Tibial artery (tissue), 4 donors: ENCODE data around the gene UTP20.
A peak's percentile ranks its signal among the peaks of the same experiment; 100 is the strongest.
"Not testable (repeated sequence)": the region's sequence is repeated elsewhere in the genome, so short reads cannot be mapped to it uniquely, and the experiment has no call there.

Experiments used
- DNase-seq, 2 donors: peaks; one replicate each; pipeline ENCODE4 v3.0.0-alpha.2; 2019
- H3K27ac ChIP-seq, 2 donors: fragments of 200-600 bp; sonication (generic) in 1 of 2; 1 replicate in 1 of 2; 2 replicates in 1 of 2; pipeline ENCODE4 v1.5.1; 2018 to 2019; ENCODE audit warnings: mild to moderate bottlenecking in 1 of 2
- H3K27me3 ChIP-seq, 2 donors: fragments of 200-600 bp; sonication (generic) in 1 of 2; one replicate each; pipeline versions ENCODE4 v1.5.1 to v1.6.0; 2016 to 2019
- H3K36me3 ChIP-seq, 3 donors: fragments of 200-600 bp; sonication (generic) in 2 of 3; one replicate each; pipeline ENCODE4 v1.5.1; 2016 to 2019; ENCODE audit warnings: mild to moderate bottlenecking in 2 of 3
- H3K4me1 ChIP-seq, 4 donors: fragments of 200-600 bp; sonication (generic) in 2 of 4; 1 replicate in 3 of 4; 2 replicates in 1 of 4; pipeline ENCODE4 v1.5.1; 2016 to 2019
- H3K4me3 ChIP-seq, 2 donors: fragments of 200-600 bp; sonication (generic) in 1 of 2; 1 replicate in 1 of 2; 2 replicates in 1 of 2; pipeline ENCODE4 v1.5.1; 2018 to 2019; ENCODE audit warnings: mild to moderate bottlenecking in 2 of 2
- H3K9me3 ChIP-seq, 3 donors: fragments of 200-600 bp; sonication (generic) in 1 of 3; one replicate each; pipeline ENCODE4 v1.5.1; 2016 to 2019
- intact Hi-C: fragments of 100-400 bp; cut with DNase I; formaldehyde crosslinking; loops from one replicate; pipeline ENCODE4 v1.15.0; 2023; ENCODE audit warnings: low total_unique reads
- TF ChIP-seq, protein P1 (sequence below), 2 experiments: fragments of 200-600 bp in 1 of 2; fragments of 450-650 bp in 1 of 2; IDR thresholded peaks; one replicate each; pipeline ENCODE4 v1.5.1; 2017 to 2019; ENCODE audit warnings: antibody characterized with exemption in 2 of 2, mild to moderate bottlenecking in 1 of 2, moderate library complexity in 1 of 2

The UTP20 gene

DNA sequence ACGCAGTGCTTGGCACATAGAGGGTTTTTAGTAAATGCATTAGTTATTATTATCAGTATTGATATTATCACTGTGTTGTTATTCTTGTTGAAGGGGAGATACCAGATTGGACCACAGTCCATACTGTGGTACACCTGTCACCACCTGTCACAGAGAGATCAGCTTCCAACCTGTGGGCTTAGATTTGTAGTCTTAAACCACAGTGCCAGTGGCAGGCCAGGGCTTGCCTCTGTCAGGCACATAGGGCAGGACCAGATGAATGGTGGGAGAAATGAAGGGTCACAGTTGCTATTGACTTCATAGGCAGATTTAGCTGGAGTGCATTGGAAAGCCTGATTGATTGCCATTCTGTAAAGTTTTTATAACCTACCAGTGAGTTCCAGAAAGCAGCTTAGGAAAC, 92.5 kb downstream of the UTP20 start:
- no peak overlapping the region for H3K4me3 ChIP-seq
- no peaks in the 10 kb centered on the region for H3K27me3 ChIP-seq
- intact Hi-C loops, result loop anchor here (5.0 kb wide), 1 partner anchor 1795 kb away; no protein-coding TSS in a partner anchor
- TF ChIP-seq, protein P1, sequence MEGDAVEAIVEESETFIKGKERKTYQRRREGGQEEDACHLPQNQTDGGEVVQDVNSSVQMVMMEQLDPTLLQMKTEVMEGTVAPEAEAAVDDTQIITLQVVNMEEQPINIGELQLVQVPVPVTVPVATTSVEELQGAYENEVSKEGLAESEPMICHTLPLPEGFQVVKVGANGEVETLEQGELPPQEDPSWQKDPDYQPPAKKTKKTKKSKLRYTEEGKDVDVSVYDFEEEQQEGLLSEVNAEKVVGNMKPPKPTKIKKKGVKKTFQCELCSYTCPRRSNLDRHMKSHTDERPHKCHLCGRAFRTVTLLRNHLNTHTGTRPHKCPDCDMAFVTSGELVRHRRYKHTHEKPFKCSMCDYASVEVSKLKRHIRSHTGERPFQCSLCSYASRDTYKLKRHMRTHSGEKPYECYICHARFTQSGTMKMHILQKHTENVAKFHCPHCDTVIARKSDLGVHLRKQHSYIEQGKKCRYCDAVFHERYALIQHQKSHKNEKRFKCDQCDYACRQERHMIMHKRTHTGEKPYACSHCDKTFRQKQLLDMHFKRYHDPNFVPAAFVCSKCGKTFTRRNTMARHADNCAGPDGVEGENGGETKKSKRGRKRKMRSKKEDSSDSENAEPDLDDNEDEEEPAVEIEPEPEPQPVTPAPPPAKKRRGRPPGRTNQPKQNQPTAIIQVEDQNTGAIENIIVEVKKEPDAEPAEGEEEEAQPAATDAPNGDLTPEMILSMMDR (IDR thresholded peaks at IDR 0.05), result no peak
- no peaks in the 10 kb centered on the region for H3K9me3 ChIP-seq
- H3K4me1 ChIP-seq, result no peaks in the 10 kb centered on the region
- no peak overlapping the region for H3K27ac ChIP-seq
- DNase-seq, result no peak
- H3K36me3 ChIP-seq, result peaks cover 48 to 96% (median 86%) of the 10 kb centered on the region in 3 donors

DNA sequence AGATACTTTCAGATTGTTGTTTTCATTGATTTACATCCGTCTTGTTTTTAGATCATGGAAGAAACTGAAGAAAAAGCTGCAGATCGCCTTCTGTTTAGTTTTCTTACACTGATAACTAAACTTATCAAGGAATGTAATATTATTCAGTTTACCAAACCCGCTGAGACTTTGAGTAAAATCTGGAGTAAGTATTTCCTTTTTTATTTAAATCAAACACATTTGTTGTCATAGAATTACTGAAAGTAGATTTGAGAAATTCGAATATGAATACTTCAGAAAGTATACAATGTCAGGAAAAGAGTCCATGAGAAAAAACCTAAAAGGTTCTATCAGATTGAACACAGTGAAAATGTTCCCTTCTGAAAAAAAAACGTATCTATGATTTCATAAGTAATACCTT, 95.7 kb downstream of the UTP20 start:
- H3K4me1 ChIP-seq, result no peaks in the 10 kb centered on the region
- intact Hi-C loops, result no loop called here

DNA sequence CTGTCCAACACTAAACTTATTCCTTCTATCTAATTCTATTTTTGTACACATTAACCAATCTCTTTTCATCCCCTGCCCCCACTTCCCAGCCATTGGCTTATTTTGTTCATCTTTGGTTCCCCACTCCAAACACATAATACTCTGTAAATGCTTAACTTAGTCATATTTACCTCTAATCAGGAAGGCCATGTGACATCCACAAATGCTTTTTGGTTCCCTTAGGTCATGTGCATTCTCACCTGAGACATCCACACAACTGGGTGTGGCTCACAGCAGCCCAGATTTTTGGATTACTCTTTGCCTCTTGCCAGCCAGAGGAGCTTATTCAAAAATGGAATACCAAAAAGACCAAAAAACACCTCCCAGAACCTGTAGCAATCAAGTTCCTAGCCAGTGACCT, 99.2 kb downstream of the UTP20 start:
- Histone ChIP-seq H3K36me3 (peaks cover 65 to 96% (median 74%) of the 10 kb centered on the region in 3 donors), H3K27ac (no peak overlapping the region), H3K4me3 (no peak overlapping the region), H3K27me3 (no peaks in the 10 kb centered on the region), H3K9me3 (no peaks in the 10 kb centered on the region), H3K4me1 (no peaks in the 10 kb centered on the region)
- TF ChIP-seq, protein P1 (IDR thresholded peaks at IDR 0.05), result no peak
- no peak for DNase-seq
- intact Hi-C loops, result no loop called here

More for the DNA sequence above, 95.7 kb downstream of the UTP20 start:
- no peak for DNase-seq
- TF ChIP-seq, protein P1 (IDR thresholded peaks at IDR 0.05), result no peak
- Histone ChIP-seq H3K9me3 (no peaks in the 10 kb centered on the region), H3K27me3 (no peaks in the 10 kb centered on the region), H3K27ac (no peak overlapping the region), H3K4me3 (no peak overlapping the region), H3K36me3 (peaks cover 58 to 94% (median 84%) of the 10 kb centered on the region in 3 donors)

DNA sequence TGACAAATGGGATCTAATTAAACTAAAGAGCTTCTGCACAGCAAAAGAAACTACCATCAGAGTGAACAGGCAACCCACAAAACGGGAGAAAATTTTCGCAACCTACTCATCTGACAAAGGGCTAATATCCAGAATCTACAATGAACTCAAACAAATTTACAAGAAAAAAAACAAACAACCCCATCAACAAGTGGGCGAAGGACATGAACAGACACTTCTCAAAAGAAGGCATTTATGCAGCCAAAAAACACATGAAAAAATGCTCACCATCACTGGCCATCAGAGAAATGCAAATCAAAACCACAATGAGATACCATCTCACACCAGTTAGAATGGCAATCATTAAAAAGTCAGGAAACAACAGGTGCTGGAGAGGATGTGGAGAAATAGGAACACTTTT, 111.3 kb downstream of the UTP20 start:
- H3K27ac ChIP-seq, H3K27me3 ChIP-seq, H3K4me3 ChIP-seq, H3K9me3 ChIP-seq, H3K4me1 ChIP-seq, DNase-seq, intact Hi-C loops: not testable (repeated sequence)
- peaks cover 57 to 65% (median 60%) of the 10 kb centered on the region in 3 donors for H3K36me3 ChIP-seq

DNA sequence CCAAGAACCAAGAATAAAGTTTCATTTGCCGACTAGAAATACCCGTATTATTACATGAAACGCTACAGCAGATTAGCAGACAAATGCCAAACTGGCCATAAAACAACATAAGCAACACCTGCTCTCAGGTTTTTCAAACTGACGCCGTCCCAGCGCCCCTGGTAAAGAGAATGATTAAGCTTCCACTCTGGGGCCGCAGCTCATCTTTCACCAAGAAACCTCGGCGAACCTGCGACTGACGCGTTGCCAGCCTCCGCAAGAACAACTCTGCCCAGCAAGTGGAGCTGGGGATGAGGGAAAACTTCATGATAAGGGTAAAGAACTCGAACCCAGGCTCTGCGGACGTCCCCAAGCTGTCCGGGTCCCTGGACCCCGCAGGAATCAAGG, 127.1 kb downstream of the UTP20 start:
- DNase-seq, result peak in 1 of 2 donors; percentile 67
- H3K36me3 ChIP-seq, result no peaks in the 10 kb centered on the region
- intact Hi-C loops, result no loop called here
- TF ChIP-seq, protein P1 (IDR thresholded peaks at IDR 0.05), result no peak
- H3K27me3 ChIP-seq, result no peaks in the 10 kb centered on the region
- H3K9me3 ChIP-seq, result no peaks in the 10 kb centered on the region
- peak overlapping the region; percentile 70 to 84 for H3K4me3 ChIP-seq
- peak overlapping the region; percentile 90 to 91 for H3K27ac ChIP-seq
- H3K4me1 ChIP-seq, result peaks cover 0 to 36% (median 21%) of the 10 kb centered on the region in 4 donors

DNA sequence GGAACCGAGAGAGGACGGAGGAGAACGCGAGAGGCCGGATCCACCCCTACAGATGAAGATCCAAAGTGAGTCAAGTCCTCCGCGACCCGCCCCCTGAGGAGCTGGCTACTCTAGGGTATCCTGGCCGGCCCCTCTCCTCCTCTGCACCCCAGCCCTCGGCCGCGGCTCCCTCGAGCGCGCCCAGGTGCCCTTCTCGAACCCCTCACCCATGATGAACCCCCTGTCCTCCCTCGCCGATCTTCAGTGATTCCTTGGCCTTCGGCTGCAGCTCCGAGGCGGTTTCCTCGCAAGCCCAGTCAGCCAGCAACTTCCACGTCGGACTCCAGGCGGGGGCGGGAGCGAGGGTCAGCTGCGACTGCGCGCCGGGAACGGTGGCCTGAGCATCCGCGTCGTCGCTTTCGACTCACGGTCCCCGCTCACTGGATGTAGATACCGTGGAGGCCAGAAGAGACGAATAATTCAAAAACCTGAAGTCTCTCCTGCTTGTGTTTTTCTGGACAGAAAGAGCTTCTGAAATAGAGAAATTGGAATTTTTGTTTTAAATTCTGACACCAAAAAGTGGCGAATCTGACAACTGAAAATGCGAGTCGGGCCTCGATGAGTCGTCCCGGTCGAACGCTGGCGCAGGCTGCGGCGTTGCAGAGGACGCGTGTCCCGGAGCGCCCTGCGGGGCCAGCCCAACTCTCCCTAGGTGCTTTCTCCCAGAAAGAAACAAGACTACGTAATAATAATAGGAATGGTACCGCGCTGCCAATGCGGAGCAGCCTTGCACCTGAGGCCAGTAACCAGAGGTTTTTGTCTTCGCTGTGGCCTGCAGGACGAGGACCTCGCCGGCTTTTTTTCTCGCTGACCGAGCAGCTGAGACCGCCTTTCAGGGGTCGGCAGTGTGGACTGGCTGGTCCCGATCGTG, 127.8 kb downstream of the UTP20 start, which contains the start of gene ARL1:
Gene ARL1 (minus strand): TSS at position 337 of the 910 bp plus-strand sequence. CDS start 127 bp downstream, at position 210.
- intact Hi-C loops, result no loop called here
- Histone ChIP-seq H3K27me3 (no peaks in the 10 kb centered on the region), H3K36me3 (no peaks in the 10 kb centered on the region), H3K27ac (peak within 1 kb of the TSS; percentile 90 to 91), H3K9me3 (no peaks in the 10 kb centered on the region), H3K4me1 (peaks cover 0 to 36% (median 21%) of the 10 kb centered on the region in 4 donors), H3K4me3 (peak within 1 kb of the TSS; percentile 70 to 84)
- TF ChIP-seq, protein P1 (IDR thresholded peaks at IDR 0.05), result no peak
- peak; percentile 83 to 91 for DNase-seq

DNA sequence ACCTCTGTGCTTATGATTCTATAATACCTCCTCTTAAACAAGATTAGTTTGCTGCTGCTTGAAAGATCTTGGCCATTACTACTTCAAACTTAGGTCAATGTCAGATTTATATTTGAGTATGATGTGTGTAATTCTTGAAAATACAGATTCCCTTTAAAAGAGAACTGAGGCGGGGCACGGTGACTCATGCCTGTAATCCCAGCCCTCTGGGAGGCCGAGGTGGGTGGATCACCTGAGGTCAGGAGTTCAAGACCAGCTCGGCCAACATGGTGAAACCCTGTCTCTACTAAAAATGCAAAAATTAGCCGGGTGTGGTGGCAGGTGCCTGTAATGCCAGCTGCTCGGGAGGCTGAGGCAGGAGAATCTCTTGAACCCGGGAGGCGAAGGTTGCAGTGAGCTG, 130.3 kb downstream of the UTP20 start:
- intact Hi-C loops, H3K27ac ChIP-seq, H3K4me3 ChIP-seq, H3K27me3 ChIP-seq, H3K9me3 ChIP-seq, H3K36me3 ChIP-seq, DNase-seq: not testable (repeated sequence)
- H3K4me1 ChIP-seq, result peaks cover 0 to 25% (median 14%) of the 10 kb centered on the region in 4 donors
